Embryonic facial prominence (tissue), 1 donor: ENCODE results near the gene HDDC2.

Source experiments
- DNase-seq: peaks from one replicate; pipeline ENCODE4 v3.0.0-alpha.2; 2016; ENCODE audit errors: extremely low spot score

HDDC2 gene

GRCh38 chr6:125236536-125237327 lies 65.0 kb downstream of the HDDC2 start:
- DNase-seq = no peak

- DNase-seq = no peak
These were observed 68.6 kb downstream of the HDDC2 start for GRCh38 chr6:125233202-125233601.

- no peak for DNase-seq
These were observed 69.3 kb downstream of the HDDC2 start for GRCh38 chr6:125232466-125232865.

- DNase-seq = no peak
These were observed 70.0 kb downstream of the HDDC2 start for GRCh38 chr6:125231574-125232343.

GRCh38 chr6:125231133-125231532 lies 70.6 kb downstream of the HDDC2 start:
- DNase-seq = no peak

GRCh38 chr6:125230674-125231073 lies 71.1 kb downstream of the HDDC2 start:
- no peak for DNase-seq

- DNase-seq = no peak
These were observed 72.7 kb downstream of the HDDC2 start for GRCh38 chr6:125228981-125229479.

GRCh38 chr6:125227244-125227643 lies 74.5 kb downstream of the HDDC2 start:
- no peak for DNase-seq
